HG03521 (cell line): ENCODE results near the gene MCUB.
"Not testable (repeated sequence)": the region's sequence is repeated elsewhere in the genome, so short reads cannot be mapped to it uniquely, and the experiment has no call there.

Experiments used
- ATAC-seq: cut with Tn5 transposase; IDR thresholded peaks from one replicate; pipeline ENCODE4 v1.9.1; 2021; ENCODE audit warnings: mild to moderate bottlenecking, moderate library complexity; ENCODE audit not compliant: unreplicated experiment

The MCUB gene

GRCh38 chr4:109576462-109576861 lies 16.4 kb downstream of the MCUB start:
- no peak for ATAC-seq

GRCh38 chr4:109578846-109579245 lies 18.8 kb downstream of the MCUB start:
- no peak for ATAC-seq

- not testable (repeated sequence) for ATAC-seq
These were observed 20.0 kb downstream of the MCUB start for GRCh38 chr4:109579997-109580396.

GRCh38 chr4:109588176-109588575 lies 28.1 kb downstream of the MCUB start:
- ATAC-seq, result peak; percentile 97

GRCh38 chr4:109589119-109589518 lies 29.1 kb downstream of the MCUB start:
- ATAC-seq, result no peak

- ATAC-seq, result no peak
These were observed 29.6 kb downstream of the MCUB start for GRCh38 chr4:109589605-109590004.

GRCh38 chr4:109590905-109591304 lies 30.9 kb downstream of the MCUB start:
- ATAC-seq, result no peak

GRCh38 chr4:109592367-109592766 lies 32.3 kb downstream of the MCUB start:
- no peak for ATAC-seq

GRCh38 chr4:109595123-109595522 lies 35.1 kb downstream of the MCUB start:
- not testable (repeated sequence) for ATAC-seq

GRCh38 chr4:109596420-109597085 lies 36.5 kb downstream of the MCUB start:
- ATAC-seq, result not testable (repeated sequence)

- ATAC-seq, result no peak
These were observed 39.1 kb downstream of the MCUB start for GRCh38 chr4:109599046-109599652.

- ATAC-seq, result no peak
These were observed 40.4 kb downstream of the MCUB start for GRCh38 chr4:109600431-109600830.

GRCh38 chr4:109601336-109601735 lies 41.3 kb downstream of the MCUB start:
- no peak for ATAC-seq

GRCh38 chr4:109607976-109608375 lies 47.9 kb downstream of the MCUB start:
- ATAC-seq, result no peak

- no peak for ATAC-seq
These were observed 48.8 kb downstream of the MCUB start for GRCh38 chr4:109608879-109609278.

GRCh38 chr4:109609431-109609830 lies 49.4 kb downstream of the MCUB start:
- ATAC-seq, result no peak

- no peak for ATAC-seq
These were observed 50.4 kb downstream of the MCUB start for GRCh38 chr4:109610489-109610888.

- ATAC-seq, result no peak
These were observed 51.1 kb downstream of the MCUB start for GRCh38 chr4:109611045-109611646.

GRCh38 chr4:109614015-109614414 lies 54.0 kb downstream of the MCUB start:
- no peak for ATAC-seq

- ATAC-seq, result no peak
These were observed 54.4 kb downstream of the MCUB start for GRCh38 chr4:109614466-109614865.

- no peak for ATAC-seq
These were observed 55.7 kb downstream of the MCUB start for GRCh38 chr4:109615742-109616141.

- no peak for ATAC-seq
These were observed 56.2 kb downstream of the MCUB start for GRCh38 chr4:109616243-109616642.
